Activated T-helper 17 cell treated with anti-CD3 and anti-CD28 coated beads, Interleukin-2, amount 50 U/mL, for 72 hours (primary cell): ENCODE measurements around the gene PHC1. TPM values are rescaled to one million over a fixed set of nuclear protein-coding genes. Genes with fewer than 3 reads are reported as not detected.
"Not testable (repeated sequence)": the region's sequence is repeated elsewhere in the genome, so short reads cannot be mapped to it uniquely, and the experiment has no call there.

Source experiments
- ATAC-seq: fragments of 150-1000 bp; cut with Tn5 transposase; replicated peaks from 2 replicates; pipeline ENCODE4 v1.10.0; 2021; ENCODE audit warnings: mild to moderate bottlenecking, moderate library complexity
- H3K27ac Mint-ChIP-seq: one replicate; pipeline ENCODE4 v1.8.0; 2022; ENCODE audit warnings: mixed read lengths
- H3K27me3 Mint-ChIP-seq: one replicate; pipeline ENCODE4 v1.8.0; 2022; ENCODE audit warnings: mixed read lengths
- H3K36me3 Mint-ChIP-seq: one replicate; pipeline ENCODE4 v1.8.0; 2022; ENCODE audit warnings: low read depth, mild to moderate bottlenecking, mixed read lengths
- H3K4me1 Mint-ChIP-seq: one replicate; pipeline ENCODE4 v1.8.0; 2022; ENCODE audit warnings: mixed read lengths
- H3K4me3 Mint-ChIP-seq: one replicate; pipeline ENCODE4 v1.8.0; 2022; ENCODE audit warnings: mild to moderate bottlenecking, mixed read lengths
- H3K9me3 Mint-ChIP-seq: one replicate; pipeline ENCODE4 v1.8.0; 2022; ENCODE audit warnings: mixed read lengths
- total RNA-seq, 2 donors: library from RNA; stranded (reverse); gene quantifications; one replicate each; pipeline ENCODE4 v1.2.3, GENCODE V29; 2022

The PHC1 gene
- total RNA-seq, 2 donors from 2014 or later, result 13.0 to 17.0 TPM

- not testable (repeated sequence) for H3K4me1 Mint-ChIP-seq, H3K9me3 Mint-ChIP-seq, H3K27me3 Mint-ChIP-seq, ATAC-seq, H3K27ac Mint-ChIP-seq, H3K36me3 Mint-ChIP-seq, H3K4me3 Mint-ChIP-seq
These were observed 11.6 kb upstream of the PHC1 start for GRCh38 chr12:8902703-8903102.

GRCh38 chr12:8903646-8904045 lies 10.7 kb upstream of the PHC1 start:
- H3K9me3 Mint-ChIP-seq, result no peaks in the 10 kb centered on the region
- no peaks in the 10 kb centered on the region for H3K36me3 Mint-ChIP-seq
- H3K4me3 Mint-ChIP-seq, result no peak overlapping the region
- no peaks in the 10 kb centered on the region for H3K4me1 Mint-ChIP-seq
- ATAC-seq, result no peak
- H3K27me3 Mint-ChIP-seq, result no peaks in the 10 kb centered on the region
- H3K27ac Mint-ChIP-seq, result no peak overlapping the region

GRCh38 chr12:8904665-8905064 lies 9.6 kb upstream of the PHC1 start:
- Mint-ChIP-seq H3K4me3 (no peak overlapping the region), H3K9me3 (no peaks in the 10 kb centered on the region), H3K27ac (no peak overlapping the region), H3K27me3 (no peaks in the 10 kb centered on the region), H3K4me1 (no peaks in the 10 kb centered on the region), H3K36me3 (no peaks in the 10 kb centered on the region)
- ATAC-seq, result no peak

- no peak overlapping the region for H3K27ac Mint-ChIP-seq
- ATAC-seq, result no peak
- no peaks in the 10 kb centered on the region for H3K4me1 Mint-ChIP-seq
- no peaks in the 10 kb centered on the region for H3K27me3 Mint-ChIP-seq
- H3K4me3 Mint-ChIP-seq, result no peak overlapping the region
- H3K9me3 Mint-ChIP-seq, result no peaks in the 10 kb centered on the region
- no peaks in the 10 kb centered on the region for H3K36me3 Mint-ChIP-seq
These were observed 8.8 kb upstream of the PHC1 start for GRCh38 chr12:8905546-8905945.

GRCh38 chr12:8906266-8907180 lies 7.8 kb upstream of the PHC1 start:
- Mint-ChIP-seq H3K36me3 (no peaks in the 10 kb centered on the region), H3K4me3 (no peak overlapping the region), H3K27ac (no peak overlapping the region), H3K27me3 (no peaks in the 10 kb centered on the region), H3K9me3 (no peaks in the 10 kb centered on the region), H3K4me1 (no peaks in the 10 kb centered on the region)
- ATAC-seq, result no peak

GRCh38 chr12:8907513-8907912 lies 6.8 kb upstream of the PHC1 start:
- H3K27ac Mint-ChIP-seq, result no peak overlapping the region
- ATAC-seq, result no peak
- no peaks in the 10 kb centered on the region for H3K36me3 Mint-ChIP-seq
- no peak overlapping the region for H3K4me3 Mint-ChIP-seq
- no peaks in the 10 kb centered on the region for H3K9me3 Mint-ChIP-seq
- no peaks in the 10 kb centered on the region for H3K27me3 Mint-ChIP-seq
- no peaks in the 10 kb centered on the region for H3K4me1 Mint-ChIP-seq

GRCh38 chr12:8909752-8910151 lies 4.6 kb upstream of the PHC1 start:
- H3K27me3 Mint-ChIP-seq, result no peaks in the 10 kb centered on the region
- H3K4me1 Mint-ChIP-seq, result peaks cover 7% of the 10 kb centered on the region
- H3K9me3 Mint-ChIP-seq, result no peaks in the 10 kb centered on the region
- H3K36me3 Mint-ChIP-seq, result no peaks in the 10 kb centered on the region
- no peak for ATAC-seq
- H3K4me3 Mint-ChIP-seq, result no peak overlapping the region
- H3K27ac Mint-ChIP-seq, result no peak overlapping the region

GRCh38 chr12:8911606-8912268 lies 2.6 kb upstream of the PHC1 start:
- peaks cover 7% of the 10 kb centered on the region for H3K4me1 Mint-ChIP-seq
- no peaks in the 10 kb centered on the region for H3K27me3 Mint-ChIP-seq
- no peaks in the 10 kb centered on the region for H3K9me3 Mint-ChIP-seq
- no peak overlapping the region for H3K4me3 Mint-ChIP-seq
- no peak for ATAC-seq
- no peaks in the 10 kb centered on the region for H3K36me3 Mint-ChIP-seq
- no peak overlapping the region for H3K27ac Mint-ChIP-seq

- H3K4me3 Mint-ChIP-seq, result no peak overlapping the region
- H3K36me3 Mint-ChIP-seq, result no peaks in the 10 kb centered on the region
- peaks cover 7% of the 10 kb centered on the region for H3K4me1 Mint-ChIP-seq
- H3K27ac Mint-ChIP-seq, result peak overlapping the region; percentile 9
- no peaks in the 10 kb centered on the region for H3K27me3 Mint-ChIP-seq
- ATAC-seq, result no peak
- H3K9me3 Mint-ChIP-seq, result no peaks in the 10 kb centered on the region
These were observed 1.4 kb upstream of the PHC1 start for GRCh38 chr12:8912914-8913313.

- ATAC-seq, result no peak
- no peaks in the 10 kb centered on the region for H3K27me3 Mint-ChIP-seq
- H3K27ac Mint-ChIP-seq, result peak overlapping the region; percentile 90
- H3K36me3 Mint-ChIP-seq, result peaks cover 4% of the 10 kb centered on the region
- H3K9me3 Mint-ChIP-seq, result no peaks in the 10 kb centered on the region
- peaks cover 7% of the 10 kb centered on the region for H3K4me1 Mint-ChIP-seq
- H3K4me3 Mint-ChIP-seq, result no peak overlapping the region
These were observed 642 bp upstream of the PHC1 start for GRCh38 chr12:8913702-8914032.

GRCh38 chr12:8914716-8915526 lies 612 bp downstream of the PHC1 start:
- Mint-ChIP-seq H3K4me3 (no peak overlapping the region), H3K36me3 (peaks cover 6% of the 10 kb centered on the region), H3K27me3 (no peaks in the 10 kb centered on the region), H3K27ac (no peak overlapping the region), H3K4me1 (peaks cover 7% of the 10 kb centered on the region), H3K9me3 (no peaks in the 10 kb centered on the region)
- peak; percentile 90 for ATAC-seq

GRCh38 chr12:8916154-8916553 lies 1.8 kb downstream of the PHC1 start:
- no peak overlapping the region for H3K27ac Mint-ChIP-seq
- H3K27me3 Mint-ChIP-seq, result no peaks in the 10 kb centered on the region
- ATAC-seq, result no peak
- H3K4me3 Mint-ChIP-seq, result no peak overlapping the region
- peaks cover 7% of the 10 kb centered on the region for H3K4me1 Mint-ChIP-seq
- no peaks in the 10 kb centered on the region for H3K9me3 Mint-ChIP-seq
- H3K36me3 Mint-ChIP-seq, result peaks cover 13% of the 10 kb centered on the region

- Mint-ChIP-seq H3K4me1 (peaks cover 7% of the 10 kb centered on the region), H3K36me3 (peaks cover 18% of the 10 kb centered on the region), H3K27ac (no peak overlapping the region), H3K27me3 (no peaks in the 10 kb centered on the region), H3K4me3 (no peak overlapping the region), H3K9me3 (no peaks in the 10 kb centered on the region)
- ATAC-seq, result no peak
These were observed 2.7 kb downstream of the PHC1 start for GRCh38 chr12:8917031-8917430.

- no peaks in the 10 kb centered on the region for H3K27me3 Mint-ChIP-seq
- no peak overlapping the region for H3K27ac Mint-ChIP-seq
- peaks cover 7% of the 10 kb centered on the region for H3K4me1 Mint-ChIP-seq
- H3K36me3 Mint-ChIP-seq, result peaks cover 24% of the 10 kb centered on the region
- H3K9me3 Mint-ChIP-seq, result no peaks in the 10 kb centered on the region
- no peak for ATAC-seq
- no peak overlapping the region for H3K4me3 Mint-ChIP-seq
These were observed 3.4 kb downstream of the PHC1 start for GRCh38 chr12:8917751-8918150.

- peaks cover 30% of the 10 kb centered on the region for H3K36me3 Mint-ChIP-seq
- not testable (repeated sequence) for H3K4me3 Mint-ChIP-seq, H3K27me3 Mint-ChIP-seq, H3K9me3 Mint-ChIP-seq, H3K27ac Mint-ChIP-seq, ATAC-seq, H3K4me1 Mint-ChIP-seq
These were observed 5.3 kb downstream of the PHC1 start for GRCh38 chr12:8919643-8920042.
